NCI-H2196 treated with DMSO at 0.1 percent for 48 hours (cell line): Measurements from ENCODE around the gene ARHGDIA.

Source experiments
- DNase-seq: peaks from one replicate; lab custom pipeline; 2025; ENCODE audit not compliant: unreplicated experiment; lab: John Stamatoyannopoulos, UW

Gene ARHGDIA

DNA sequence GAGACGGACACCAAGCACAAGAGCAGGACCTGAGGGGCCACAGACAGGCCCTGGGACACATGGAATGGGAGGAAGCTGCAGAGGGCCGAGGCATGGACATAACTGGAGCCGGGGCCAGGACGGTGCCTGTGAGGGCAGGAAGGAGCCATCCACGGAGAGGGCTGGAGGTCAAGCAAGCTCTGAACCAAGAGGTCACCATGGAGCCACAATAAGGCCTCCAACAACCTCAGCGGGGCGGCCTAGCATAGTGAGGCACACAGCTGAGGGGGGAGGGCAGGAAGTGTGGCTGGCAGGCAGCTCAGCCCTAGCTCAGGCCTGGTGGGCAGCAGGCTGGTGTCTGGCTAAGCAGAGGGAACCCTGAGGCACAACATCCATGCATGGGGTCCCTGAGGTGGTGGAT lies 42.5 kb downstream of the ARHGDIA start:
- no peak for DNase-seq

DNA sequence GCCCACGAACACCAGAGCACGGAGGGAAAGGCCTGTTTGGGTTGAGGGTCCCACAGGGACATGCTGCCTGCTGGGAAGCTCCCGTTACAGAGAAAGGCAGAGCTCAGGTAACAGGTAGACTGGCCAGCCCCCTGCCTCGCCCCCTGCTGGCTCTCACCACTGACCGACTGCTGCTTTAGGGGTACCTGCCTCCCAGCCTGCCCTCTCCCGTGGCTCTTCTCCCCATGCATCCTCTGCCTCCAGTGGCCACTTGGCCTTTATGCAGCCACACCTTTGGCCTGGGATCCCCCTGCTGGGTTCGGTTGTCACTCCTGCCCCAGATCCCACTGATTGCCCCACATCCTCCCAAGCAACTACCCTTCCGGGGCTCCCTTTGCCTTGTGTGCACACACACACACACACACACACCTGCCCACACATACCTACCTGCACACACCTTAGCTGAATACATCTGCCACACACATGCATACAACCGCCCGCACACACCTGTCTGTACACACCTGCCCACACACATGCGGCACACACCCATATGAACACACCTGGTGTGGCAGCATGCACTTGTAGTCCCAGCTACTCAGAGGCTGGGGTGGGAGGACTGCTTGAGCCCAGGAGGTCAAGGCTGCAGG lies 45.2 kb downstream of the ARHGDIA start:
- no peak for DNase-seq

DNA sequence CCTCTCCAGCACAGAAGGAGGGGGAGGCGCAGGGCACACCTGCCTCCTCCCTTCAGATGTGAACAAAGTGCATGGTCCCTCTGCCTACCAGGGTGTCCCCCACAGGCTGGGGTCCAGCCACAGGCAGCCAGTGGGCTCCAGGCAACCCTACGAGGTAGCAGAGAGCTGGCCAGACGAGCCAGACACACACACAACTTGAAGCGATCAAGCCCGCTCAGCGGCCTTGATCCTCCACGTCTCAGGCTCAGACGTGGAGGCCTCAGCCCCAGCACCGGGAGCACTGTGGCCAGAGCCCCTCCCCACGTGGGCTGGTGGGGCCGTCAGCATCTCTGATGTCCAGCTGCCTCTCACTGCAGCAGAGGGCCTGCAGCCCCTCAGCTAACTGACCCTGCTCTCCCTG lies 46.5 kb downstream of the ARHGDIA start:
- no peak for DNase-seq

DNA sequence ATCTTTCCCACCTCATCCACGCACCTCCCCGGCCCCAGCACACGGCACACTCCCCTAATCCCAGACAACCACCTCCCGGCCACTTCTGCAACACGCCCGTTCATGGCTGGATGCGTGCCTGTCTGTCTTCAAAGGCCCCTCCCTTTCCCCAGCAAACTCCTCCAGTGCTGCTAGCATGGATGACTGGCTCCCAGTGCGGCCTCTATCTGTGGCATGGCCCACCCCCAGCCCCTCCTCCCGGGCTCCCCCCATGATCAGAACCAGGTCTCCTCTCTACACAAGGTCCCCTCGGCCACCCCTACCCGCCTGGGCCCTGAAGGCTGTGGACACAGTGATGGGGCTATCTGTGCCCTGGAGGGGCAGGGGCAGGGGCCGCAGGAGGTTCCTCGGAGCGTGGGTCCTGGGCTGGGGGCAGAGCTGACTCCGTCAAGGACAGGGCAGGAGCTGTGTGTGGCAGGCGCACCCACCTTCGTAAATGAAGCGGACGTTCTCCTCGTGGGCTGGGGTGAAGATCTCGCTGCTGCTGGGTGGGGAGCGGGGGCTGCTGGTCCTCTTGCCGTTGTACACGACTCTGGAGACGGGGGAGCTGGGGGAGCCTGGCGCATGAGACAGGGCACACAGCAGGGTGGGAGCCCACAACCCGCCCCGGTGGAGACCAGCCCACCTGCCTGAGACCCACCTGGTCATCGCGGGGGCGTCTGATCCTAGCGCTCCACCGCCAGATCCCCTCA lies 47.2 kb downstream of the ARHGDIA start:
- DNase-seq = no peak

DNA sequence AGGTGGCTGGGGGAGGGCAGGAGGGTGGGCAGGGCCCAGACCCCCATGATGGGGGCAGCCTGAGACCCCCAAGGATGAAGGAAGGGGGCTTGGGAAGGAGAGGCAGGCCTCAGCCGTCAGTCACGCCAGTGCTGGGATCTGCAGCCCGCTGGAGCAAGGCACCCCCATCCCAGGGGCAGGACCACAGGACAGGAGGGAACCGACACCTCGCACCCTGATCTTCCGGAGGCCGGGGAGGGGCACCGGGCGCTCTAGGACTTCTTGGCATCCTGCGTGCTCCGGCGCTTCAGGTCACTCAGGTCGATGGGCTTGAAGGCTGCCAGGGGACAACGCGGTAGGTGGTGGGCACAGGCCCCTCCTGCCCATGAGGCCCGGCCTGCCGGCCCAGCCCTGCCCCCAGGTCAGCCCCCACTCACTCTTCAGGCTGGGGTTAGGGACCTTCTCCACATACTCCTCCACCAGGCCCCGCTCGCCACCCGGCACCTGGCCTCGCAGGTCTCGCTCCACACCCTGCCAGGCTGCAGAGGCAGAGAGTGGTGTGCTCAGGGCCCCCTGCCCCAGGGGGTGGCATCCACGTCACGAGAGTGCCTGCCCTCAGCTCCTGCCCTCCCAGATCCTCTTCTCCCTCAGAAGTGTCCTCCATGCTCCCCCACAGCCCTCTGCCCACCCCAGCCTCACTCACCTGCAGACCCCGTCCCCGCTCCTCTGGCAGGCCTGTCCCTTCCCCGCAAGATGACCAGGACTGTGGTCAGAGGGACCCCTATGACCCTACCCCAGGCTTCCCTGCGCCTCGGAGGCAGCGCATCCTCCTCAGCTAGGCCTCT lies 47.9 kb downstream of the ARHGDIA start:
- DNase-seq = no peak

DNA sequence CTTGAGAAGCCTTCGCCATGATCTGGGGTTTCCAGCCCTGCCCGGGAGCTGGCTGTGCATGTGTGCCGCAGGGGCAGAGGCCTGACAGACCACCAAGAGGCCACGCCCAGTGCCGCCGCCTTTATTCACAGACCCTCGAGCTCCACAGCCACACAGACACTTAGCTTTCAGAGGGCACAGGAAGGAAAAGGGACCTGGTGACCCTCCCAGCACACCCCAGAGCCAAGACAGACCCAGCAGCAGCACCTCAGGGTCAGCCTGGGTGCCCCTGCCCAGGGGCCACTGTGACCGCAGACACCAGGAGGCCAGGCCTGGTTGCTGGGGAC lies 48.9 kb downstream of the ARHGDIA start:
- no peak for DNase-seq

DNA sequence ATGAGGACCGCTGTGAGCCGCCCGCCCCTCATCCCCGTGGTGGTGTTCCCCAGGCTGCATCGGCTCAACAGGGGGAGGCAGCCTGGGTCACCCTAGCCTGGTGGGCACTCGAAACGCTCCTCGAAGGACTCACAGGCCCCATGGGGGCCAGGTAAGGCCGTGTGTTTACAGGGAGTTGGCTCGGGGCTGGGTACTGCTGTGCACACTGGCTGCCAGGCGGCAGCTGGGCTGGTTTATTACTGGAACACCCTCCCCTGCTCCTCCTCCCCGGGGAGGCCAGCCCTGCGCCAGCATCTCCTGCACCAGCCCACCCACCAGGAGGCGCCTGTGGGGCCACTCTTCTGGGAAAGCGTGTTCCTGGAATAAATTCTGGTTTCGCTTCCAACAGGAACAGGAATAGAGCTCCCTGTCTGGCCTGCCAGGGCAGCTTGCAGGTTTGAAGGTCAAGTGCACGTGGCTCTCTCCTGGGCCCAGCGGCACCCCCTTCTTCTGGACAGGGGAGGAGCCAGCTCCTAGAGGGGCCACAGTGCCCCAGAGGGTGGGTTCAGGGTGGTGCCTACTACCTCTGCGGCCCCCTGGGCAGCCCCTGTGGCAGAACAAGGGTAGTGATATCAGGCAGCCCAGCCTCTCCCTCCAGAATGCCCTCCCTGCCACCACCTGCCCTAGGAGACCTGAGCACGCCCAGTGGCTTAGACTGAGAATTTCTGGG lies 49.4 kb downstream of the ARHGDIA start:
- DNase-seq = peak; percentile 96

DNA sequence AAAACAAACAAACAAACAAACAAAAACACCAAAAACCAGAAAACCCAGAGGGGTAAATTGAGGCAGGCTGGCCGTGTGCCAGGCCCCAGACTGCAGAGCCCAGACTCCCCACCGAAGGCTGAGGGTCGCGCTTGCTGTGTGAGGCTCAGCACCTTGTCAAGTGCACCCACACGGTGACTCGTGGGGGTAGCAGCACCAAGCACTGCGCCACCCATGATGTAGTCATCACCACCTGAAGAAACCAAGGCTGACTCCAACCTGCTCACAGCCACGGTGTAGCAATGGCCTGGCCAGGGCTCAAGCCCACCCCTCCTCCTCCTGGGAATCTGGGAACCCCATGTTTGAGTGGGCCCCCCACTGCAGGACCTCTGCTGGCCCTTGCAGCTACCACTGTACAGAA lies 50.0 kb downstream of the ARHGDIA start:
- no peak for DNase-seq

DNA sequence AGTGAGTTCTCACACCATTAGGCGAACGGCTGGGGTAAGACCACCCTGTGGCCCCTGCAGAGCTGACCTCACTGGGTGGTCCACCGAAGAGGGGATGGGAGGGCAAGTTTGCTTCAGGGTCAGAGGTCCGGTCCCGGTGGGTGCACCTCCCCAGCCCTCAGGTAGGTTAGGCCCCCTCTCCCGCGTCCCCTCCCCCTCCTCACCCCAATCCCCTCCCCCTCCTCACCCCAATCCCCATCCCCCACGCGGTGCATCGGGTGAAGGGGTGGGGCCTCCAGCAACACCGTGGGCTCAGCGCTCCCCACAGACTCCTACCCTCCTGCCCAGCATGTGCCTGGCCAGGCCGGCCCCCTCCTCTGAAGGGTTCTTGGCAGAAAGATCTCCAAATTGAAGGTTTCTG lies 51.4 kb downstream of the ARHGDIA start:
- no peak for DNase-seq

DNA sequence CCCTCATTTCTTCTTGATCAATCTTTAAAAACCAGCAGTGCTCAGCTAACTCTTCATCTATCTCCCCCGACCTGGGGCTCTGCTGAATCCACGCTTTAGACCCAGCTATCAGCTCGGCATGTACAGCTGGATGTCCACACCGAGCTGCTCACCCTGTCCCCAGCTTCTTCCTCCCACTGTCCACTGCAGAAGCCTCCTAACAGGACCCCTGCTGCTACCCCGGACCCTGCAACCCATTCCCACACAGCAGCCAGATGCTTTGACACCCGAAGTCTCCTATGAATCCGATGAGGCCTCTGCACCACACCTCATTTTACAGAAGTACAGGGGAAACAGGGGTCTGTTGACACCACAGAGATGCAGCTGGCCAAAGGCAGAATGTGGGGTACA lies 53.4 kb downstream of the ARHGDIA start:
- no peak for DNase-seq
